Fibroblast of villous mesenchyme (primary cell): ENCODE results near the gene POLR3E. TPM values are rescaled to one million over a fixed set of nuclear protein-coding genes. Genes with fewer than 3 reads are reported as not detected.

Experiments used
- DNase-seq: peaks from one replicate; pipeline ENCODE4 v3.0.0-alpha.2; 2010; ENCODE audit warnings: low read depth
- H3K4me3 ChIP-seq: 2 replicates; pipeline ENCODE4 v1.5.1; 2011; ENCODE audit warnings: low read depth, mild to moderate bottlenecking, low read length
- total RNA-seq: library from RNA; depleted of rRNA; stranded (reverse); fragments of >200 nt; gene quantifications from 2 replicates; pipeline ENCODE4 v1.2.3, GENCODE V29; 2012
- TF ChIP-seq, protein P1 (sequence below): IDR thresholded peaks from 2 replicates; pipeline ENCODE4 v1.5.1; 2012; ENCODE audit warnings: low read depth, mild to moderate bottlenecking, low read length; ENCODE audit not compliant: insufficient read depth

The POLR3E gene
- total RNA-seq, 1 donor: 31.5 TPM

DNA sequence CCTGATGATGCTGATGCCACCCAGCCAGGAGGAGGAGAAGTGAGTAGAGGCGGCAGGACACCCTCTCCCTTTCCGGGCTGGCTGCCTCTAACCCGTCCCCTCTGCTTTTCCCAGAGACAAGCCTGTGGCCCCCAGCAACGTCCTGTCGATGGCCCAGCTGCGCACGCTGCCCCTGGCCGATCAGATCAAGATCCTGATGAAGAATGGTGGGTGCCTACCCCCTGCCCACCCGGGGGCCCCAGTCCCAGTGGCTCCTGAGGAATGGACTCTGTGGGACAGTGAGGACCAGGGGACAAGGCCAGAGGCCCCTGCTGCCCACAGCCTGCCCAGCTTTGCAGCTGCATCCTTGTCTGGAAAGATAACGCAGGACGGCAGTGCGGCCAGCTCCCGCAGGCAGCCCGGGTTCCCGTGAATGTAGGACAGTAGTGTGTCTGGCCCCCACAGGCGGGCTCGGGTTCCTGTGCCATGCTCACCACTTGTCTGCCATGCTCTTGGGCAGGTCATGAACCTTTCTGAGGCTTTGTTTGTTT is 19.9 kb downstream of the POLR3E start:
- TF ChIP-seq, protein P1, sequence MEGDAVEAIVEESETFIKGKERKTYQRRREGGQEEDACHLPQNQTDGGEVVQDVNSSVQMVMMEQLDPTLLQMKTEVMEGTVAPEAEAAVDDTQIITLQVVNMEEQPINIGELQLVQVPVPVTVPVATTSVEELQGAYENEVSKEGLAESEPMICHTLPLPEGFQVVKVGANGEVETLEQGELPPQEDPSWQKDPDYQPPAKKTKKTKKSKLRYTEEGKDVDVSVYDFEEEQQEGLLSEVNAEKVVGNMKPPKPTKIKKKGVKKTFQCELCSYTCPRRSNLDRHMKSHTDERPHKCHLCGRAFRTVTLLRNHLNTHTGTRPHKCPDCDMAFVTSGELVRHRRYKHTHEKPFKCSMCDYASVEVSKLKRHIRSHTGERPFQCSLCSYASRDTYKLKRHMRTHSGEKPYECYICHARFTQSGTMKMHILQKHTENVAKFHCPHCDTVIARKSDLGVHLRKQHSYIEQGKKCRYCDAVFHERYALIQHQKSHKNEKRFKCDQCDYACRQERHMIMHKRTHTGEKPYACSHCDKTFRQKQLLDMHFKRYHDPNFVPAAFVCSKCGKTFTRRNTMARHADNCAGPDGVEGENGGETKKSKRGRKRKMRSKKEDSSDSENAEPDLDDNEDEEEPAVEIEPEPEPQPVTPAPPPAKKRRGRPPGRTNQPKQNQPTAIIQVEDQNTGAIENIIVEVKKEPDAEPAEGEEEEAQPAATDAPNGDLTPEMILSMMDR: no peak
- H3K4me3 ChIP-seq: no peak overlapping the region
- DNase-seq: no peak

DNA sequence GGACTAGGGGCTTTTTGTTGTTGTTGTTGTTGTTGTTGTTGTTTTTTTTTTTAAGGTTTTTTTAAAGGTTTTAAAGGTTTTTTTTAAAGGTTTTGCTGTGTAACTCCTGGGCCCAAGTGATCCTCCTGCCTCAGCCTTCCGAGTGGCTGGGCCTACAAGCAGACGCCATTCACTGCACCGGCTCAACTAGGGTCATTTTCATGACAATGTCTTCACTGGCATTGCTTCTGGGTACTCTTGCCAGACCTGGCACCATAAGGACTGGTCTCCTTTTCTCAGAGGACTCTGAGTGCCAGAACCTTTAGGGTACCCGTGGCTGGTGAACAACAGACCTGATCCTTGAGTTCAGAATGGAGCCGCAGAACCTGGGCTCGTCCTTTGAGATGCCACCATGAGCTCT is 20.4 kb downstream of the POLR3E start:
- no peak for DNase-seq
- no peak overlapping the region for H3K4me3 ChIP-seq
- TF ChIP-seq, protein P1: no peak

DNA sequence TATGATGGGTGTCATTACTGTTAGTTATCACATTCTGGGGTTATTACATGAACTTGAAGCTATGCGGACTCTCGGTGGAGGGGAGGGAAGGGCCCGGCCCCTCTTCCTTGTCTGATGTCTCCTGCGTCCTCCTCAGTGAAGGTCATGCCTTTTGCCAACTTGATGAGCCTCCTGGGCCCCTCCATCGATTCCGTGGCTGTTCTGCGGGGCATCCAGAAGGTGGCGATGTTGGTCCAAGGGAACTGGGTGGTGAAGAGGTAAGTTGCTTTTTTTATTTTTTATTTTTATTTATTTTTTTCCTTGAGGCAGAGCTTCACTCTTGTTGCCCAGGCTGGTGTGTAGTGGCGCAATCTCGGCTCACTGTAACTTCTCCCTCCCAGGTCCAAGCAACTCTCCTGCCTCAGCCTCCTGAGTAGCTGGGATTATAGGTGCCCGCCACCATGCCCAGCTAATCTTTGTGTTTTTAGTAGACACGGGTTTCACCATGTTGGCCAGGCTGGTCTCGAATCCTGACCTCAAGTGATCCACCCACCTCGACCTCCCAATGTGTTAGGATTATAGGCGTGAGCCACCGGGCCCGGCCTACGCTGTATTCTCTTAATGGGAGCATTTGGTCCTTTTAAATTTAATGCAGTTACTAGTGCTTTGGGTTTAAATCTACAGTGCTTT is 21.6 kb downstream of the POLR3E start:
- peak; percentile 27 for DNase-seq
- TF ChIP-seq, protein P1: peak; percentile 60
- H3K4me3 ChIP-seq: no peak overlapping the region

DNA sequence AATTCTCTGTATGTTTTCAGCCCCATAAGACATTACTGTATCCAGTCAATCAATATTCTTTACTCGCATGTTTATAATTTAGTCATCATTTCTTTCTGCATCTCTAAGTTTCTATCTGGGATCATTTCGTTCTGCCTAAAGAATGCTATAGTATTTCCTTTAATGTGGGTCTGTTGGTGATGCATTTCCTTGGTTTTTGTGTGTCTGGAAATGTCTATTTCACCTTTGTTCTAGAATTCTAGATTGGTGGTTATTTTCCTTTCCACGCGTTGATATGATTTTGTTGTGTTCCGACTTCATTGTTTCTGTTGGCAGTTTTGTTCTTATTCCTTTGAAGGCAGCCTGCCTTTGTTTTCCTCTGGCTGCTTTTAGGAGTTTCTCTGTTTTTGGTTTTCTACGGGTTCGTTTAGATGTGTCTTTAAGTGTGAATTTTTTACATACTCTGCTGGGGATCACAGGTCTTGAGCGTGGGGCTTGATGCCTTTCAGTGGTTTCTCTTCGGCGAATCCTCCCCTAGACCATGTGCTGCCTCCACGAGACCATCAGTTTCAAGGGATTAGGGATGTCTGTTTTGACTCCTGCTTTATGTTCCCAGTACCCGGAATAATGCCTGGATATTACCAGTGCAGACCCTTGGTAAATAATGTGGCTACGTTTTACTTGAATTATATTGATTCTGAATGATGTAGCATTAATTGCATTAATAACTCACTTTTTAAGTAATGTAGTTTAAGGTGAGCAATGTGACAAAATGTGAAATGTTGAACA is 23.5 kb downstream of the POLR3E start:
- no peak overlapping the region for H3K4me3 ChIP-seq
- TF ChIP-seq, protein P1: no peak
- no peak for DNase-seq

DNA sequence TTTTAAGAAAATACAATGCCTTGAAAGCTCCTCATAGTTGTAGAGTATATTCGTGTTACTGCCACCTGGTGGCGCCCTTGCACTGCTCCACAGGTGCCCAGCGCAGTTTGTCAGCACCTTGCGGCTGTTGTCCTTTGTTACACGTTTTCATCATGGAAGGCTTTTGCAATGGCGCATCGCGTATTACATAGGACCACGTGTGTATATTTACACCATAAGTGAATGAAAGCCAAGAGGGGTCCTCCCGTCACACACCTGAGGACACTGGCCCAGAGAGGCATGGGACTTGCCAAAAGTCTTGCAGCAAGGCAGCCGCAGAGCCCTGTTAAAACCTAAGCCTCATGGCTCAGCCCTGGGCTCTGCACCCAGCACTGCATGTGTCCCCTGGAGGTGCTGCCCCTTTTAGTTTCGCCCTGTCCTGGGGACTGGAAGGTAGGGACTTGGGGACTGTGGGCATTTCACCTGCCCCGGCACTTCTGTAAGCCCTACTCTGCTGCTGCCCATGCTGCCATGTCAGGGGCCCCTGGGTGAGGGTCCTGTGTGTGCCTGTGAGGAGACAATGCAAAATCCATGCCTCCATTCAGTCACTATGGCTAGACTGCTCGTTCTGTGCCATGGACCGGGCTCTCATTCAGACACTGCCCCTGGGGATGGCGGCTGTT is 24.3 kb downstream of the POLR3E start:
- TF ChIP-seq, protein P1: peak; percentile 85
- DNase-seq: peak; percentile 75
- H3K4me3 ChIP-seq: no peak overlapping the region

DNA sequence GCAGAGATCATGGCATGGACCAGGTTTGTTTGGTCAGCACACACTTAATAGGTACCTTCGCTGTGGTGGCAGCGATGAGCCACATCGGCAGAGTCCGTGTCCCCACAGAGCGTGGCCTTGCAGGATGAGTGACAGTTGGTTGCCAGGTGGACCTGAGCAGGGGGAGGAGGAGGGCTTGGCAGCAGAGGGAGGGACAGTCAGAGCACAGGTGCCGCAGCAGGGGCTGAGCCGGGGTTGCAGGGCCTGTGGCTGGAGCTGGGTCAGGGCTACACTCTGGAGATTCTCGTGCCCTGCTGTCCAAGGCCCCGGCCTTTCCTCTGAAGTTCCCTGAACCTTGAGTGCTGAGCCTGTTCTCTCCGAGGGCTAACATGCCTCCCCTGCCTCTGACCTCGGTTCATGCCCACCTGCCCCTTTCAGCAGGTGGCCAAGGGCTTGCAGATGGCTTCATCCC is 24.8 kb downstream of the POLR3E start:
- no peak overlapping the region for H3K4me3 ChIP-seq
- DNase-seq: no peak
- TF ChIP-seq, protein P1: no peak
